Measurements from ENCODE around the gene PLD4. TPM values are rescaled to one million over a fixed set of nuclear protein-coding genes. Genes with fewer than 3 reads are reported as not detected.
"Not testable (repeated sequence)": the region's sequence is repeated elsewhere in the genome, so short reads cannot be mapped to it uniquely, and the experiment has no call there.

Gene PLD4
- total RNA-seq, 1 donor from 2014 or later, result 0.78 TPM

DNA sequence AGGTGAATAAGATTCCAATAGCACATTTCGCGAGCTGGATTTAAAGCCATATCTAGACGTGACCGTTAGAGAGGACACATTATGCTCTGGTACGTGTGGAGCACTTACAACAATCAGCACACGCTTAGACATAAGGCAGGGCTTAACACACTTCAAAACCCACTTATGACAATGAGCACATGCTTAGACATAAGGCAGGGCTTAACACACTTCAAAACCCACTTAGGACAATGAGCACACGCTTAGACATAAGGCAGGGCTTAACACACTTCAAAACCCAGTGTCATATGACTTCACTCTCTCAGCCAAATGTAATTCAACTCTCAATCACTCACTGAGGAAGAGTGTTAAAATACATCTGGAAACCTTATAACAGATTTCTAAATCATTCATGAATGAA is 11.2 kb upstream of the PLD4 start:
- no peak for DNase-seq (ENCODE audit: low spot score in 2 of 2, unreplicated experiment in 2 of 2)
- H3K4me3 Mint-ChIP-seq, result no peak overlapping the region
- H3K27ac Mint-ChIP-seq, result no peak overlapping the region
- no peaks in the 10 kb centered on the region for H3K36me3 Mint-ChIP-seq
- H3K4me1 Mint-ChIP-seq, result peaks cover 2% of the 10 kb centered on the region
- TF ChIP-seq, protein P1, sequence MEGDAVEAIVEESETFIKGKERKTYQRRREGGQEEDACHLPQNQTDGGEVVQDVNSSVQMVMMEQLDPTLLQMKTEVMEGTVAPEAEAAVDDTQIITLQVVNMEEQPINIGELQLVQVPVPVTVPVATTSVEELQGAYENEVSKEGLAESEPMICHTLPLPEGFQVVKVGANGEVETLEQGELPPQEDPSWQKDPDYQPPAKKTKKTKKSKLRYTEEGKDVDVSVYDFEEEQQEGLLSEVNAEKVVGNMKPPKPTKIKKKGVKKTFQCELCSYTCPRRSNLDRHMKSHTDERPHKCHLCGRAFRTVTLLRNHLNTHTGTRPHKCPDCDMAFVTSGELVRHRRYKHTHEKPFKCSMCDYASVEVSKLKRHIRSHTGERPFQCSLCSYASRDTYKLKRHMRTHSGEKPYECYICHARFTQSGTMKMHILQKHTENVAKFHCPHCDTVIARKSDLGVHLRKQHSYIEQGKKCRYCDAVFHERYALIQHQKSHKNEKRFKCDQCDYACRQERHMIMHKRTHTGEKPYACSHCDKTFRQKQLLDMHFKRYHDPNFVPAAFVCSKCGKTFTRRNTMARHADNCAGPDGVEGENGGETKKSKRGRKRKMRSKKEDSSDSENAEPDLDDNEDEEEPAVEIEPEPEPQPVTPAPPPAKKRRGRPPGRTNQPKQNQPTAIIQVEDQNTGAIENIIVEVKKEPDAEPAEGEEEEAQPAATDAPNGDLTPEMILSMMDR (IDR thresholded peaks at IDR 0.05; ENCODE audit: unreplicated experiment), result no peak
- peaks cover 45% of the 10 kb centered on the region for H3K27me3 Mint-ChIP-seq (ENCODE audit: low read depth)
- peaks cover 14% of the 10 kb centered on the region for H3K9me3 Mint-ChIP-seq

DNA sequence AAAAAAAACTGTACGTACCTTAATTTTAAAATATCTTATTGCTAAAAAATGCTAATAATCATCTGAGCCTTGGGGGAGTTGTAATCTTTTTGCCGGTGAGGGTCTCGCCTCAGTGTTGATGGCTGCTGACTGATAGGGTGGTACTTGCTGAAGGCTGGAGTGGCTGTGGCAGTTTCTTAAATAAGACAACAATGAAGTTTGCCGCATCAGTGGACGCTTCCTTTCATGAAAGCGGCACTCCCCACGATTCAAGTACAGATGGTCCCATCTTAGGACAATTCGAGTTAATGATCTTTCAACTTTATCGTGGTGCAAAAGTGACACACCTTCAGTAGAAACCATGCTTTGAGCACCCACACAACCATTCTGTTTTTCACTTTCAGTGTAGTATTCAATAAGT is 7.6 kb upstream of the PLD4 start:
- no peaks in the 10 kb centered on the region for H3K36me3 Mint-ChIP-seq
- H3K27me3 Mint-ChIP-seq (ENCODE audit: low read depth), result peaks cover 26% of the 10 kb centered on the region
- H3K4me1 Mint-ChIP-seq, result no peaks in the 10 kb centered on the region
- no peak overlapping the region for H3K4me3 Mint-ChIP-seq
- H3K27ac Mint-ChIP-seq, result no peak overlapping the region
- DNase-seq (ENCODE audit: low spot score in 2 of 2, unreplicated experiment in 2 of 2), result no peak
- TF ChIP-seq, protein P1 (IDR thresholded peaks at IDR 0.05; ENCODE audit: unreplicated experiment), result no peak
- peaks cover 14% of the 10 kb centered on the region for H3K9me3 Mint-ChIP-seq

DNA sequence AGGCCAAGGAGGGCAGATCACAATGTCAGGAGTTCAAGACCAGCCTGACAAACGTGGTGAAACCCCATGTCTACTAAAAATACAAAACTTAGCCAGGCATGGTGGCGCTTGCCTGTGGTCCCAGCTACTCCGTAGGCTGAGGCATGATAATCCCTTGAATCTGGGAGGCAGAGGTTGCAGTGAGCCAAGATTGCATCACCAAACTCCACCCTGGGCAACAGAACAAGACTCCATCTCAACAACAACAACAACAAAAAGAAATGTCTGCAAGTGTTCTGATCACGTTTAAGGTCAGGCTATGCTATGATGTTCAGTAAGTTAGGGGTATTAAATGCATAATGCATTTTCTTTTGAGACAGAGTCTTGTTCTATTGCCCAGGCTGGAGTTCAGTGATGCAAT is 6.7 kb upstream of the PLD4 start:
- H3K4me1 Mint-ChIP-seq, result no peaks in the 10 kb centered on the region
- DNase-seq (ENCODE audit: low spot score in 2 of 2, unreplicated experiment in 2 of 2), result no peak
- H3K27ac Mint-ChIP-seq, result no peak overlapping the region
- H3K4me3 Mint-ChIP-seq, result no peak overlapping the region
- TF ChIP-seq, protein P1 (IDR thresholded peaks at IDR 0.05; ENCODE audit: unreplicated experiment), result no peak
- H3K36me3 Mint-ChIP-seq, result no peaks in the 10 kb centered on the region
- peaks cover 26% of the 10 kb centered on the region for H3K27me3 Mint-ChIP-seq (ENCODE audit: low read depth)
- H3K9me3 Mint-ChIP-seq, result peaks cover 13% of the 10 kb centered on the region

DNA sequence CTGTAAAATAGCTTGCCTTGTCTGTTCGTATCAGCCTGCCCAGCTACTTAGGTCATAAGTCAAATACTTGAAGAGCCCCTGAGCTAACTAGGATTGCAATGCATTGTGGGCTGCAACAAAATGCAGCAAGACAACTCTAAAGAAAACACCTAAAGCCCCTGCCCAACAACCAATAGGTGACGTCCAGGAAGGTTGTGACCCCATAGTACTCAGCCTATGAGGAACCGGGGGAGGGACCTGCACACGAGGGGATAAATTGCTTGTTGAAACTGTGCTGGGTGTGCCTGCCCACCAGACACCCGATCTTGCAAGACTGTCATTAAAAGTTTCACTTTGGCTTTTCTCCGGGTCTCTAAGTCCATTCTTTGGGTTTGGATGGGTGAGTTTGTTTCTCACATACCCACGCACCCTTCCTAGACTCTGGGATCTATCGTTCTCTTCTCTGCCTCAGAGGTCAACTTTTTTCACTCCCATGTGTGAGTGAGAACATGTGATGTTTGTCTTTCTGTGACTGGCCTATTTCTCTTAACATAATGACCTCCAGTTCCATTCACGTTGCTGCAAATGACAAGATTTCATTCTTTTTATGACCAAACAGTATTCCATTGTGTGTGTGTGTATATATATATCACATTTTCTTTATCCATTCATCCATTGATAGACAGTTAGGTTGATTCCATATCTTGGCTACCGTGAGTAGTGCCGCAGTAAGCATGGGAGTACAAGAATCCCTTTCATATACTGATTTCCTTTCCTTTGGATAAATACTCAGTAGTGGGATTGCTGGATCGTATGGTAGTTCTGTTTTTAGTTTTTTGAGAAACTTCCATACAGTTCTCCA is 5.3 kb upstream of the PLD4 start:
- H3K4me1 Mint-ChIP-seq; H3K36me3 Mint-ChIP-seq; DNase-seq (ENCODE audit: low spot score in 2 of 2, unreplicated experiment in 2 of 2); H3K4me3 Mint-ChIP-seq; H3K27ac Mint-ChIP-seq: not testable (repeated sequence)
- Mint-ChIP-seq H3K27me3 (ENCODE audit: low read depth) (peaks cover 13% of the 10 kb centered on the region), H3K9me3 (peaks cover 13% of the 10 kb centered on the region)

DNA sequence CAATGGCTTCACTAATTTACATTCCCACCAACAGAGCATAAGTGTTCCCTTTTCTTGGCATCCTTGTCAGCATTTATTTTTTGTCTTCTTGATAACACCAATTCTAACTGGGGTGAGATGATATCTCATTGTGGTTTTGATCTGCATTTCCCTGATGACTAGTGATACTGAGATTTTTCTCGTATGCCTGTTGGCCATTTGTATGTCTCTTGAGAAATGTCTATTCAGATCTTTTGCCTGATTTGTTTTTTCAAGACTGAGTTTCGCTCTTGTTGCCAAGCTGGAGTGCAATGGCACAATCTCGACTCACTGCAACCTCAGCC is 4.7 kb upstream of the PLD4 start:
- peaks cover 14% of the 10 kb centered on the region for H3K9me3 Mint-ChIP-seq
- no peaks in the 10 kb centered on the region for H3K36me3 Mint-ChIP-seq
- no peak overlapping the region for H3K4me3 Mint-ChIP-seq
- TF ChIP-seq, protein P1 (IDR thresholded peaks at IDR 0.05; ENCODE audit: unreplicated experiment), result no peak
- no peak for DNase-seq (ENCODE audit: low spot score in 2 of 2, unreplicated experiment in 2 of 2)
- H3K27ac Mint-ChIP-seq, result no peak overlapping the region
- peaks cover 7% of the 10 kb centered on the region for H3K27me3 Mint-ChIP-seq (ENCODE audit: low read depth)
- H3K4me1 Mint-ChIP-seq, result no peaks in the 10 kb centered on the region

DNA sequence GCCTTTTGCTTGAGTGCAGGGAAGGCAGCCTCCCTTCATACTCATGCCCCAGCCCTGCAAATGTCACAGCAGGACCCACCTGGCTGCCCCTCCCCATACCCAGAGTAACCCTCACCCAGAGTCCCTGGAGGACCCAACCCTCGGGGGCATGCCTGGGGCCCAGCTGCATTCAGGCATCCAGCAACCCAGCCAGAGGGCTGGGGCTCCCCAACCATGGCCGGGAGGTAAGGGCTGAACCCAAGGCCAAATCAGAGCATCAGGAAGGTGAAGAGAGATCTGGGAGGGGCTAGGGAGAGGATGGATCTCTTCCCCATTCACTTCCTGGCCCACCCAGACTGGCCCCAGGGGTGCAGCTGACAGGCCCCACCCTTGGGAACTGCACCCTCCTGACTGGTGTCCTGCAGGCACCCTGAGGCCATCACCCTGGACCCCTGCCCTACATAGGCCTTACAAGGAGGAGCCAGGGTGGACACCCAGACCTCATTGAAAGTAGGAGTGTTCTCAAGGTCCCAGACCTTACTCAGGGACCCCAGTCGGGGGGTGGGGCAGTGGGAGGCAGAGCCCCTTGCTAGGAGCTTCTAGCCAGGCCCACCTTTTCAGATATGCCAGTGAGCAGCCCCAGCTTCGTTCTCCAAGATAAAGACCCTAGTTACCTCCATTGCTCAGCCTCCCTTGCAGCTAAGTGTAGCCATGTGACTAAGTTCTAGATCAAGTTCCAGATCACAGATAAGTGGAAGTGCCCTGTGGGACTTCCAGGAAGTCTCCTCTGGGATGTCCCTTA is 849 bp upstream of the PLD4 start:
- Mint-ChIP-seq H3K9me3 (peaks cover 14% of the 10 kb centered on the region), H3K27ac (no peak overlapping the region), H3K36me3 (no peaks in the 10 kb centered on the region), H3K4me1 (no peaks in the 10 kb centered on the region), H3K4me3 (no peak overlapping the region), H3K27me3 (ENCODE audit: low read depth) (peaks cover 1% of the 10 kb centered on the region)
- TF ChIP-seq, protein P1 (IDR thresholded peaks at IDR 0.05; ENCODE audit: unreplicated experiment), result no peak
- DNase-seq (ENCODE audit: low spot score in 2 of 2, unreplicated experiment in 2 of 2), result no peak

All from mesothelial cell of epicardium (in vitro differentiated cells).